Sigmoid colon (tissue), 7 donors: ENCODE data around the gene CCNI. TPM values are rescaled to one million over a fixed set of nuclear protein-coding genes. Genes with fewer than 3 reads are reported as not detected.

ENCODE experiments used
- DNase-seq: peaks from one replicate; pipeline ENCODE4 v3.0.0-alpha.2; 2019
- H3K27ac ChIP-seq, 4 donors: fragments of 200-600 bp; sonication (generic); one replicate each; pipeline ENCODE4 v1.5.1; 2016 to 2019; ENCODE audit warnings: mild to moderate bottlenecking in 1 of 4
- H3K27me3 ChIP-seq, 3 donors: fragments of 200-600 bp; sonication (generic); one replicate each; pipeline ENCODE4 v1.5.1; 2019; ENCODE audit warnings: mild to moderate bottlenecking in 1 of 3
- H3K36me3 ChIP-seq, 4 donors: fragments of 200-600 bp; sonication (generic); one replicate each; pipeline ENCODE4 v1.5.1; 2016 to 2019
- H3K4me1 ChIP-seq, 4 donors: fragments of 200-600 bp; sonication (generic); one replicate each; pipeline ENCODE4 v1.5.1; 2017 to 2019
- H3K4me3 ChIP-seq, 4 donors: fragments of 200-600 bp; sonication (generic); one replicate each; pipeline ENCODE4 v1.5.1; 2017 to 2019; ENCODE audit warnings: mild to moderate bottlenecking in 2 of 4, moderate library complexity in 1 of 4
- H3K9me3 ChIP-seq, 4 donors: fragments of 200-600 bp in 3 of 4; sonication (generic) in 3 of 4; one replicate each; pipeline versions ENCODE4 v1.5.1 to v1.6.1; 2013 to 2019
- CTCF ChIP-seq, 4 experiments: fragments of 450-650 bp in 3 of 4; fragments of 200-600 bp in 1 of 4; IDR thresholded peaks; one replicate each; pipeline ENCODE4 v1.5.1; 2016 to 2019; ENCODE audit warnings: antibody characterized with exemption in 4 of 4, mild to moderate bottlenecking in 3 of 4, moderate library complexity in 2 of 4
- EP300 ChIP-seq, 4 donors: sonication (generic); formaldehyde crosslinking; IDR thresholded peaks; one replicate each; pipeline ENCODE4 v1.6.1; 2017; ENCODE audit warnings: antibody characterized with exemption in 4 of 4
- POLR2A ChIP-seq, 2 donors: fragments of 450-650 bp; IDR thresholded peaks; one replicate each; pipeline ENCODE4 v1.6.1; 2016; ENCODE audit warnings: antibody characterized with exemption in 2 of 2, mild to moderate bottlenecking in 2 of 2, moderate library complexity in 2 of 2
- POLR2AphosphoS5 ChIP-seq, 4 donors: sonication (generic); formaldehyde crosslinking; IDR thresholded peaks; one replicate each; pipeline ENCODE4 v1.6.1; 2017; ENCODE audit warnings: antibody characterized with exemption in 4 of 4
- WGBS, 2 donors: extraction: QIAGEN DNeasy Blood & Tissue Kit; methylation state at CpG; one replicate each; pipeline ENCODE4 v1.1.7; 2013; 5-methylcytosine and 5-hydroxymethylcytosine counted together
- intact Hi-C: fragments of 100-400 bp; cut with DNase I; formaldehyde crosslinking; loops from one replicate; pipeline ENCODE4 v1.15.1; 2023
- polyA plus RNA-seq, 3 donors: library from polyadenylated mRNA; stranded (reverse); fragments of 200-250 nt; gene quantifications; one replicate each; pipeline ENCODE4 v1.2.3, GENCODE V29; 2013
- total RNA-seq, 4 donors: library from RNA; depleted of rRNA; stranded (reverse); fragments of >200 nt; gene quantifications; one replicate each; pipeline ENCODE4 v1.1.0, GENCODE V29; 2016
- donor health status: healthy with polysubstance abuse.
- donor health status: Bipolar disorder and iron deficiency.
- donor health status: healthy.

The CCNI gene
- total and polyA plus RNA-seq, 7 donors, result 118 to 339 (median 248) TPM

- WGBS, 2 donors, result 12 to 34% methylated on average over 1 of the region's 1 CpG
- no peak overlapping the region for H3K4me3 ChIP-seq
- intact Hi-C loops, result no loop called here
- H3K9me3 ChIP-seq, result no peaks in the 10 kb centered on the region
- no peak for TF ChIP-seq EP300 (IDR thresholded peaks at IDR 0.05)
- TF ChIP-seq POLR2AphosphoS5 (IDR thresholded peaks at IDR 0.05), result no peak
- no peak for TF ChIP-seq POLR2A (IDR thresholded peaks at IDR 0.05)
- TF ChIP-seq CTCF (IDR thresholded peaks at IDR 0.05), result no peak
- peaks cover 0 to 24% (median 17%) of the 10 kb centered on the region in 4 donors for H3K4me1 ChIP-seq
- H3K27ac ChIP-seq, result peak overlapping the region in 3 of 4 donors; percentile 24 to 58 (median 56)
- no peaks in the 10 kb centered on the region for H3K27me3 ChIP-seq
- H3K36me3 ChIP-seq, result peaks cover 7 to 40% (median 13%) of the 10 kb centered on the region in 4 donors
- no peak for DNase-seq
These were observed 73.9 kb downstream of the CCNI start for GRCh38 chr4:77001907-77002306.

- Histone ChIP-seq H3K36me3 (peaks cover 7 to 33% (median 8%) of the 10 kb centered on the region in 4 donors), H3K4me1 (peaks cover 0 to 20% (median 15%) of the 10 kb centered on the region in 4 donors), H3K4me3 (no peak overlapping the region), H3K9me3 (no peaks in the 10 kb centered on the region), H3K27me3 (no peaks in the 10 kb centered on the region), H3K27ac (no peak overlapping the region)
- intact Hi-C loops, result no loop called here
- 82 to 89% methylated on average over 8 of the region's 8 CpGs for WGBS, 2 donors
- no peak for TF ChIP-seq POLR2AphosphoS5 (IDR thresholded peaks at IDR 0.05)
- TF ChIP-seq POLR2A (IDR thresholded peaks at IDR 0.05), result no peak
- TF ChIP-seq CTCF (IDR thresholded peaks at IDR 0.05), result no peak
- TF ChIP-seq EP300 (IDR thresholded peaks at IDR 0.05), result no peak
- no peak for DNase-seq
These were observed 77.4 kb downstream of the CCNI start for GRCh38 chr4:76998251-76998901.

GRCh38 chr4:76997532-76997931, 78.3 kb downstream of the CCNI start:
- Histone ChIP-seq H3K27ac (no peak overlapping the region), H3K4me1 (peaks cover 0 to 12% (median 8%) of the 10 kb centered on the region in 4 donors), H3K27me3 (no peaks in the 10 kb centered on the region), H3K9me3 (no peaks in the 10 kb centered on the region), H3K4me3 (no peak overlapping the region), H3K36me3 (peaks cover 7 to 33% (median 8%) of the 10 kb centered on the region in 4 donors)
- intact Hi-C loops, result no loop called here
- 96 to 97% methylated on average over 5 of the region's 5 CpGs for WGBS, 2 donors
- DNase-seq, result no peak
- TF ChIP-seq POLR2AphosphoS5 (IDR thresholded peaks at IDR 0.05), result no peak
- TF ChIP-seq POLR2A (IDR thresholded peaks at IDR 0.05), result no peak
- no peak for TF ChIP-seq EP300 (IDR thresholded peaks at IDR 0.05)
- TF ChIP-seq CTCF (IDR thresholded peaks at IDR 0.05), result no peak

Other genes with a start within 250 kb of the CCNI start
- under 1 TPM in 2 of 4 donors, not detected in 2; under 0.01 to 0.28 TPM for gene SOWAHB, start 177.8 kb downstream of the CCNI start, total RNA-seq
- gene SOWAHB, start 177.8 kb downstream of the CCNI start, polyA plus RNA-seq, result 10 to 100 TPM in 2 of 3 donors, 1 to 10 TPM in 1; 7.8 to 12.3 (median 11.0) TPM
- 100 to 1,000 TPM in 2 of 4 donors, 10 to 100 TPM in 2; 43.0 to 143 (median 107) TPM for gene SEPTIN11, start 126.2 kb downstream of the CCNI start, total RNA-seq
- 10 to 100 TPM; 36.4 to 46.2 (median 46.0) TPM for gene SEPTIN11, start 126.2 kb downstream of the CCNI start, polyA plus RNA-seq
- gene CCNG2, start 81.2 kb upstream of the CCNI start, total RNA-seq, result 10 to 100 TPM; 25.5 to 30.1 (median 25.7) TPM
- 10 to 100 TPM; 27.6 to 72.1 (median 49.9) TPM for gene CCNG2, start 81.2 kb upstream of the CCNI start, polyA plus RNA-seq